HG03039 (cell line): ENCODE data around the gene ANGPTL2.

ENCODE experiments used
- ATAC-seq: cut with Tn5 transposase; IDR thresholded peaks from one replicate; pipeline ENCODE4 v1.9.1; 2021; ENCODE audit warnings: mild to moderate bottlenecking, moderate library complexity; ENCODE audit not compliant: unreplicated experiment

The ANGPTL2 gene

GRCh38 chr9:127079446-127080140 is 42.8 kb downstream of the ANGPTL2 start:
- no peak for ATAC-seq

GRCh38 chr9:127078988-127079387 is 43.4 kb downstream of the ANGPTL2 start:
- no peak for ATAC-seq

GRCh38 chr9:127078336-127078735 is 44.1 kb downstream of the ANGPTL2 start:
- no peak for ATAC-seq

- ATAC-seq: no peak
Observed at GRCh38 chr9:127077644-127077946, 44.8 kb downstream of the ANGPTL2 start.

GRCh38 chr9:127076860-127077643 is 45.4 kb downstream of the ANGPTL2 start:
- ATAC-seq: no peak

GRCh38 chr9:127075624-127076372 is 46.6 kb downstream of the ANGPTL2 start:
- ATAC-seq: no peak

GRCh38 chr9:127074561-127075548 is 47.6 kb downstream of the ANGPTL2 start:
- ATAC-seq: no peak

- no peak for ATAC-seq
Observed at GRCh38 chr9:127067603-127068220, 54.7 kb downstream of the ANGPTL2 start.

GRCh38 chr9:127066851-127067136 is 55.6 kb downstream of the ANGPTL2 start:
- no peak for ATAC-seq

- no peak for ATAC-seq
Observed at GRCh38 chr9:127066060-127066850, 56.2 kb downstream of the ANGPTL2 start.

- no peak for ATAC-seq
Observed at GRCh38 chr9:127065592-127065991, 56.8 kb downstream of the ANGPTL2 start.

GRCh38 chr9:127064335-127064734 is 58.1 kb downstream of the ANGPTL2 start:
- no peak for ATAC-seq

- ATAC-seq: no peak
Observed at GRCh38 chr9:127061411-127061810, 61.0 kb downstream of the ANGPTL2 start.

GRCh38 chr9:127059765-127060361 is 62.6 kb downstream of the ANGPTL2 start:
- no peak for ATAC-seq

GRCh38 chr9:127059030-127059429 is 63.4 kb downstream of the ANGPTL2 start:
- ATAC-seq: no peak

- no peak for ATAC-seq
Observed at GRCh38 chr9:127058645-127059021, 63.8 kb downstream of the ANGPTL2 start.

- no peak for ATAC-seq
Observed at GRCh38 chr9:127058011-127058644, 64.3 kb downstream of the ANGPTL2 start.

GRCh38 chr9:127056446-127056845 is 66.0 kb downstream of the ANGPTL2 start:
- no peak for ATAC-seq
